HG03175 (cell line): Measurements from ENCODE around the gene GTF2H4.
"Not testable (repeated sequence)": the region's sequence is repeated elsewhere in the genome, so short reads cannot be mapped to it uniquely, and the experiment has no call there.

Experiments used
- ATAC-seq: cut with Tn5 transposase; IDR thresholded peaks from one replicate; pipeline ENCODE4 v1.9.1; 2021; ENCODE audit warnings: mild to moderate bottlenecking, moderate library complexity; ENCODE audit not compliant: unreplicated experiment

The GTF2H4 gene

GRCh38 chr6:30917487-30917886 is 9.5 kb downstream of the GTF2H4 start:
- ATAC-seq: no peak

GRCh38 chr6:30918670-30919069 is 10.7 kb downstream of the GTF2H4 start:
- ATAC-seq: no peak

- no peak for ATAC-seq
Observed at GRCh38 chr6:30922447-30922852, 14.4 kb downstream of the GTF2H4 start.

- ATAC-seq: not testable (repeated sequence)
Observed at GRCh38 chr6:30924040-30924627, 16.1 kb downstream of the GTF2H4 start.

- no peak for ATAC-seq
Observed at GRCh38 chr6:30926644-30927043, 18.6 kb downstream of the GTF2H4 start.

GRCh38 chr6:30927080-30927479 is 19.1 kb downstream of the GTF2H4 start:
- ATAC-seq: not testable (repeated sequence)

- ATAC-seq: no peak
Observed at GRCh38 chr6:30928677-30929076, 20.7 kb downstream of the GTF2H4 start.

GRCh38 chr6:30930506-30930905 is 22.5 kb downstream of the GTF2H4 start:
- ATAC-seq: no peak

- no peak for ATAC-seq
Observed at GRCh38 chr6:30931272-30931671, 23.3 kb downstream of the GTF2H4 start.

- ATAC-seq: no peak
Observed at GRCh38 chr6:30931969-30932645, 24.1 kb downstream of the GTF2H4 start, which contains the start of gene SFTA2. TSS of gene SFTA2 (minus strand) at chr6:30932170. CDS start at chr6:30932096, 74 bp downstream.

- no peak for ATAC-seq
Observed at GRCh38 chr6:30932665-30933365, 24.8 kb downstream of the GTF2H4 start.

- no peak for ATAC-seq
Observed at GRCh38 chr6:30935018-30935417, 27.0 kb downstream of the GTF2H4 start.

GRCh38 chr6:30937265-30937664 is 29.3 kb downstream of the GTF2H4 start:
- ATAC-seq: no peak

GRCh38 chr6:30938730-30939129 is 30.7 kb downstream of the GTF2H4 start:
- no peak for ATAC-seq

GRCh38 chr6:30939473-30939872 is 31.5 kb downstream of the GTF2H4 start:
- ATAC-seq: no peak

- no peak for ATAC-seq
Observed at GRCh38 chr6:30940361-30940986, 32.5 kb downstream of the GTF2H4 start, which contains the start of gene MUCL3. TSS of gene MUCL3 (plus strand) at chr6:30940973. CDS start at chr6:30941000, 27 bp downstream.

GRCh38 chr6:30942338-30943060 is 34.5 kb downstream of the GTF2H4 start:
- ATAC-seq: no peak

- ATAC-seq: no peak
Observed at GRCh38 chr6:30944051-30944450, 36.0 kb downstream of the GTF2H4 start.

- ATAC-seq: no peak
Observed at GRCh38 chr6:30945281-30945680, 37.3 kb downstream of the GTF2H4 start.

- no peak for ATAC-seq
Observed at GRCh38 chr6:30947231-30947630, 39.2 kb downstream of the GTF2H4 start.

- no peak for ATAC-seq
Observed at GRCh38 chr6:30948811-30949210, 40.8 kb downstream of the GTF2H4 start.
